Liver (tissue), 3 donors: Measurements from ENCODE around the gene IL17A.

Experiments used
- EGR1 ChIP-seq, 2 donors: IDR thresholded peaks; 2 replicates each; pipeline ENCODE4 v1.6.1; 2016 to 2018; ENCODE audit warnings: antibody characterized with exemption in 2 of 2, low read depth in 2 of 2
- FOXA1 ChIP-seq: IDR thresholded peaks from 2 replicates; pipeline ENCODE4 v1.6.1; 2016; ENCODE audit warnings: antibody characterized with exemption
- GABPA ChIP-seq, 2 donors: IDR thresholded peaks in 1 of 2; conservative IDR thresholded peaks in 1 of 2; 2 replicates each; pipeline ENCODE4 v1.6.1; 2016; ENCODE audit warnings: antibody characterized with exemption in 2 of 2, mild to moderate bottlenecking in 1 of 2, moderate library complexity in 1 of 2
- JUND ChIP-seq, 2 donors: IDR thresholded peaks; 2 replicates each; pipeline ENCODE4 v1.6.1; 2016; ENCODE audit warnings: antibody characterized with exemption in 2 of 2
- NR2F2 ChIP-seq: IDR thresholded peaks from 2 replicates; pipeline ENCODE4 v1.6.1; 2016; ENCODE audit warnings: antibody characterized with exemption
- RAD21 ChIP-seq, 2 donors: IDR thresholded peaks; 2 replicates each; pipeline ENCODE4 v1.6.1; 2016; ENCODE audit warnings: antibody characterized with exemption in 2 of 2, mild to moderate bottlenecking in 2 of 2
- TF ChIP-seq, protein P1 (sequence below): IDR thresholded peaks from 2 replicates; pipeline ENCODE4 v1.6.1; 2016; ENCODE audit warnings: antibody characterized with exemption
- TF ChIP-seq, protein P2 (sequence below): fragments of 150-350 bp; IDR thresholded peaks from 2 replicates; pipeline ENCODE4 v1.5.1; 2017; ENCODE audit warnings: improper control_type of control experiment, low read depth, low read length; ENCODE audit not compliant: missing input control
- TF ChIP-seq, protein P3 (sequence below): IDR thresholded peaks from 2 replicates; pipeline ENCODE4 v1.6.1; 2016; ENCODE audit warnings: antibody characterized with exemption, mild to moderate bottlenecking
- donor health status: healthy.
- donor health status: healthy.

DNA sequence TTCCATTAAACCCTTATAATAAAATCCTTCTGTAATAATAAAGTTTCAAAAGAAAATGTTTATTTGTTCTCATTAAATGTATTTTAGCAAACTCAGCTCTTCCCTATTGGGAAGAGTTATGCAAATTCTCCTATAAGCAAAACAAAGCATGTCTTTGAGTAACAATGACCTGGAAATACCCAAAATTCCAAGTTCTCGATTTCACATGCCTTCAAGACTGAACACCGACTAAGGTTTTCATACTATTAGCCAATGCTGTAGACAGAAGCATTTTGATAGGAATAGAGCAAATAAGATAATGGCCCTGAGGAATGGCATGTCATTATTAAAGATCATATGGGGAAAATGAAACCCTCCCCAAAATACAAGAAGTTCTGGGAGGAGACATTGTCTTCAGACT lies 3.8 kb downstream of the IL17A start:
- TF ChIP-seq, protein P1, sequence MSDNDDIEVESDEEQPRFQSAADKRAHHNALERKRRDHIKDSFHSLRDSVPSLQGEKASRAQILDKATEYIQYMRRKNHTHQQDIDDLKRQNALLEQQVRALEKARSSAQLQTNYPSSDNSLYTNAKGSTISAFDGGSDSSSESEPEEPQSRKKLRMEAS: no peak
- TF ChIP-seq, protein P2, sequence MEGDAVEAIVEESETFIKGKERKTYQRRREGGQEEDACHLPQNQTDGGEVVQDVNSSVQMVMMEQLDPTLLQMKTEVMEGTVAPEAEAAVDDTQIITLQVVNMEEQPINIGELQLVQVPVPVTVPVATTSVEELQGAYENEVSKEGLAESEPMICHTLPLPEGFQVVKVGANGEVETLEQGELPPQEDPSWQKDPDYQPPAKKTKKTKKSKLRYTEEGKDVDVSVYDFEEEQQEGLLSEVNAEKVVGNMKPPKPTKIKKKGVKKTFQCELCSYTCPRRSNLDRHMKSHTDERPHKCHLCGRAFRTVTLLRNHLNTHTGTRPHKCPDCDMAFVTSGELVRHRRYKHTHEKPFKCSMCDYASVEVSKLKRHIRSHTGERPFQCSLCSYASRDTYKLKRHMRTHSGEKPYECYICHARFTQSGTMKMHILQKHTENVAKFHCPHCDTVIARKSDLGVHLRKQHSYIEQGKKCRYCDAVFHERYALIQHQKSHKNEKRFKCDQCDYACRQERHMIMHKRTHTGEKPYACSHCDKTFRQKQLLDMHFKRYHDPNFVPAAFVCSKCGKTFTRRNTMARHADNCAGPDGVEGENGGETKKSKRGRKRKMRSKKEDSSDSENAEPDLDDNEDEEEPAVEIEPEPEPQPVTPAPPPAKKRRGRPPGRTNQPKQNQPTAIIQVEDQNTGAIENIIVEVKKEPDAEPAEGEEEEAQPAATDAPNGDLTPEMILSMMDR: no peak
- no peak for TF ChIP-seq NR2F2
- TF ChIP-seq, protein P3, sequence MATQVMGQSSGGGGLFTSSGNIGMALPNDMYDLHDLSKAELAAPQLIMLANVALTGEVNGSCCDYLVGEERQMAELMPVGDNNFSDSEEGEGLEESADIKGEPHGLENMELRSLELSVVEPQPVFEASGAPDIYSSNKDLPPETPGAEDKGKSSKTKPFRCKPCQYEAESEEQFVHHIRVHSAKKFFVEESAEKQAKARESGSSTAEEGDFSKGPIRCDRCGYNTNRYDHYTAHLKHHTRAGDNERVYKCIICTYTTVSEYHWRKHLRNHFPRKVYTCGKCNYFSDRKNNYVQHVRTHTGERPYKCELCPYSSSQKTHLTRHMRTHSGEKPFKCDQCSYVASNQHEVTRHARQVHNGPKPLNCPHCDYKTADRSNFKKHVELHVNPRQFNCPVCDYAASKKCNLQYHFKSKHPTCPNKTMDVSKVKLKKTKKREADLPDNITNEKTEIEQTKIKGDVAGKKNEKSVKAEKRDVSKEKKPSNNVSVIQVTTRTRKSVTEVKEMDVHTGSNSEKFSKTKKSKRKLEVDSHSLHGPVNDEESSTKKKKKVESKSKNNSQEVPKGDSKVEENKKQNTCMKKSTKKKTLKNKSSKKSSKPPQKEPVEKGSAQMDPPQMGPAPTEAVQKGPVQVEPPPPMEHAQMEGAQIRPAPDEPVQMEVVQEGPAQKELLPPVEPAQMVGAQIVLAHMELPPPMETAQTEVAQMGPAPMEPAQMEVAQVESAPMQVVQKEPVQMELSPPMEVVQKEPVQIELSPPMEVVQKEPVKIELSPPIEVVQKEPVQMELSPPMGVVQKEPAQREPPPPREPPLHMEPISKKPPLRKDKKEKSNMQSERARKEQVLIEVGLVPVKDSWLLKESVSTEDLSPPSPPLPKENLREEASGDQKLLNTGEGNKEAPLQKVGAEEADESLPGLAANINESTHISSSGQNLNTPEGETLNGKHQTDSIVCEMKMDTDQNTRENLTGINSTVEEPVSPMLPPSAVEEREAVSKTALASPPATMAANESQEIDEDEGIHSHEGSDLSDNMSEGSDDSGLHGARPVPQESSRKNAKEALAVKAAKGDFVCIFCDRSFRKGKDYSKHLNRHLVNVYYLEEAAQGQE: no peak
- no peak for TF ChIP-seq FOXA1
- no peak for TF ChIP-seq RAD21 (IDR thresholded peaks at IDR 0.05)
- no peak for TF ChIP-seq EGR1 (IDR thresholded peaks at IDR 0.05; ENCODE audit: low read depth in 2 of 2)
- TF ChIP-seq JUND (IDR thresholded peaks at IDR 0.05): no peak
- TF ChIP-seq GABPA (IDR thresholded peaks at IDR 0.05 in 1 of 2, conservative IDR thresholded peaks at IDR 0.05 in 1 of 2): no peak
